Sigmoid colon (tissue), 7 donors: Measurements from ENCODE around the gene SLC16A5. TPM values are rescaled to one million over a fixed set of nuclear protein-coding genes. Genes with fewer than 3 reads are reported as not detected.
"Not testable (repeated sequence)": the region's sequence is repeated elsewhere in the genome, so short reads cannot be mapped to it uniquely, and the experiment has no call there.

Experiments
- DNase-seq: peaks from one replicate; pipeline ENCODE4 v3.0.0-alpha.2; 2019
- H3K27ac ChIP-seq, 4 donors: fragments of 200-600 bp; sonication (generic); one replicate each; pipeline ENCODE4 v1.5.1; 2016 to 2019; ENCODE audit warnings: mild to moderate bottlenecking in 1 of 4
- H3K27me3 ChIP-seq, 3 donors: fragments of 200-600 bp; sonication (generic); one replicate each; pipeline ENCODE4 v1.5.1; 2019; ENCODE audit warnings: mild to moderate bottlenecking in 1 of 3
- H3K36me3 ChIP-seq, 4 donors: fragments of 200-600 bp; sonication (generic); one replicate each; pipeline ENCODE4 v1.5.1; 2016 to 2019
- H3K4me1 ChIP-seq, 4 donors: fragments of 200-600 bp; sonication (generic); one replicate each; pipeline ENCODE4 v1.5.1; 2017 to 2019
- H3K4me3 ChIP-seq, 4 donors: fragments of 200-600 bp; sonication (generic); one replicate each; pipeline ENCODE4 v1.5.1; 2017 to 2019; ENCODE audit warnings: mild to moderate bottlenecking in 2 of 4, moderate library complexity in 1 of 4
- H3K9me3 ChIP-seq, 4 donors: fragments of 200-600 bp in 3 of 4; sonication (generic) in 3 of 4; one replicate each; pipeline versions ENCODE4 v1.5.1 to v1.6.1; 2013 to 2019
- CTCF ChIP-seq, 4 experiments: fragments of 450-650 bp in 3 of 4; fragments of 200-600 bp in 1 of 4; IDR thresholded peaks; one replicate each; pipeline ENCODE4 v1.5.1; 2016 to 2019; ENCODE audit warnings: antibody characterized with exemption in 4 of 4, mild to moderate bottlenecking in 3 of 4, moderate library complexity in 2 of 4
- EP300 ChIP-seq, 4 donors: sonication (generic); formaldehyde crosslinking; IDR thresholded peaks; one replicate each; pipeline ENCODE4 v1.6.1; 2017; ENCODE audit warnings: antibody characterized with exemption in 4 of 4
- POLR2A ChIP-seq, 2 donors: fragments of 450-650 bp; IDR thresholded peaks; one replicate each; pipeline ENCODE4 v1.6.1; 2016; ENCODE audit warnings: antibody characterized with exemption in 2 of 2, mild to moderate bottlenecking in 2 of 2, moderate library complexity in 2 of 2
- POLR2AphosphoS5 ChIP-seq, 4 donors: sonication (generic); formaldehyde crosslinking; IDR thresholded peaks; one replicate each; pipeline ENCODE4 v1.6.1; 2017; ENCODE audit warnings: antibody characterized with exemption in 4 of 4
- WGBS, 2 donors: extraction: QIAGEN DNeasy Blood & Tissue Kit; methylation state at CpG; one replicate each; pipeline ENCODE4 v1.1.7; 2013; 5-methylcytosine and 5-hydroxymethylcytosine counted together
- intact Hi-C: fragments of 100-400 bp; cut with DNase I; formaldehyde crosslinking; loops from one replicate; pipeline ENCODE4 v1.15.1; 2023
- polyA plus RNA-seq, 3 donors: library from polyadenylated mRNA; stranded (reverse); fragments of 200-250 nt; gene quantifications; one replicate each; pipeline ENCODE4 v1.2.3, GENCODE V29; 2013
- total RNA-seq, 4 donors: library from RNA; depleted of rRNA; stranded (reverse); fragments of >200 nt; gene quantifications; one replicate each; pipeline ENCODE4 v1.1.0, GENCODE V29; 2016
- donor health status: healthy with polysubstance abuse.
- donor health status: Bipolar disorder and iron deficiency.
- donor health status: healthy.

The SLC16A5 gene
- total and polyA plus RNA-seq, 7 donors: 2.6 to 31.1 (median 8.1) TPM

GRCh38 chr17:75044716-75045115 lies 43.0 kb upstream of the SLC16A5 start:
- Histone ChIP-seq H3K36me3 (peaks cover 11 to 29% (median 26%) of the 10 kb centered on the region in 4 donors), H3K9me3 (no peaks in the 10 kb centered on the region), H3K4me1 (peaks cover 0 to 35% (median 28%) of the 10 kb centered on the region in 4 donors), H3K27ac (no peak overlapping the region), H3K27me3 (no peaks in the 10 kb centered on the region), H3K4me3 (no peak overlapping the region)
- intact Hi-C loops: loop anchor here (5.0 kb wide), 2 partner anchors 57 to 138 kb away; partner anchors contain the start of genes CDR2L and SUMO2
- WGBS, 2 donors: 84 to 92% methylated on average over 7 of the region's 7 CpGs
- DNase-seq: peak; percentile 6
- no peak for TF ChIP-seq CTCF (IDR thresholded peaks at IDR 0.05)
- no peak for TF ChIP-seq POLR2A (IDR thresholded peaks at IDR 0.05)
- TF ChIP-seq EP300 (IDR thresholded peaks at IDR 0.05): no peak
- no peak for TF ChIP-seq POLR2AphosphoS5 (IDR thresholded peaks at IDR 0.05)

GRCh38 chr17:75045946-75046406 lies 41.8 kb upstream of the SLC16A5 start:
- H3K9me3 ChIP-seq, DNase-seq, H3K27me3 ChIP-seq: not testable (repeated sequence)
- Histone ChIP-seq H3K27ac (peak overlapping the region; percentile 96 to 100 (median 98)), H3K4me3 (peak overlapping the region; percentile 78 to 99 (median 92)), H3K4me1 (peaks cover 0 to 35% (median 28%) of the 10 kb centered on the region in 4 donors), H3K36me3 (peaks cover 11 to 29% (median 13%) of the 10 kb centered on the region in 4 donors)
- WGBS, 2 donors: 20 to 25% methylated on average over 25 of the region's 25 CpGs
- intact Hi-C loops: loop anchor here (5.0 kb wide), 2 partner anchors 59 to 136 kb away; partner anchors contain the start of genes CDR2L and SUMO2

GRCh38 chr17:75046407-75047289 lies 41.1 kb upstream of the SLC16A5 start, which contains the start of the genes ATP5PD and KCTD2:
TSS of gene ATP5PD (minus strand) at chr17:75046969. CDS start at chr17:75042650, 4,319 bp downstream.
TSS of gene KCTD2 (plus strand) at chr17:75047225. CDS start at chr17:75047251, 26 bp downstream.
- H3K27me3 ChIP-seq: no peaks in the 10 kb centered on the region
- intact Hi-C loops: loop anchor here (5.0 kb wide), 2 partner anchors 59 to 136 kb away; partner anchors contain the start of genes CDR2L and SUMO2
- H3K4me1 ChIP-seq: peaks cover 0 to 35% (median 28%) of the 10 kb centered on the region in 4 donors
- peak; percentile 99 for DNase-seq
- H3K36me3 ChIP-seq: peaks cover 6 to 25% (median 8%) of the 10 kb centered on the region in 4 donors
- TF ChIP-seq POLR2A (IDR thresholded peaks at IDR 0.05) (peak; percentile 97 to 98), POLR2AphosphoS5 (IDR thresholded peaks at IDR 0.05) (peak; percentile 98 to 100 (median 99)), EP300 (IDR thresholded peaks at IDR 0.05) (no peak), CTCF (IDR thresholded peaks at IDR 0.05) (no peak)
- peak within 1 kb of the TSS; percentile 96 to 100 (median 98) for H3K27ac ChIP-seq
- peak within 1 kb of the TSS; percentile 78 to 99 (median 92) for H3K4me3 ChIP-seq
- H3K9me3 ChIP-seq: no peaks in the 10 kb centered on the region
- WGBS, 2 donors: 0% methylated on average over 72 of the region's 72 CpGs

- WGBS, 2 donors: 1% methylated on average over 38 of the region's 38 CpGs
These were observed 40.2 kb upstream of the SLC16A5 start for GRCh38 chr17:75047398-75048098.

More at GRCh38 chr17:75047398-75048098, 40.2 kb upstream of the SLC16A5 start:
- Histone ChIP-seq H3K36me3 (peaks cover 0 to 24% (median 0%) of the 10 kb centered on the region in 4 donors), H3K27me3 (no peaks in the 10 kb centered on the region), H3K27ac (peak overlapping the region; percentile 96 to 100 (median 98)), H3K4me3 (peak overlapping the region; percentile 78 to 99 (median 92)), H3K4me1 (peaks cover 0 to 35% (median 28%) of the 10 kb centered on the region in 4 donors), H3K9me3 (no peaks in the 10 kb centered on the region)
- DNase-seq: peak; percentile 80
- no peak for TF ChIP-seq CTCF (IDR thresholded peaks at IDR 0.05)
- no peak for TF ChIP-seq POLR2AphosphoS5 (IDR thresholded peaks at IDR 0.05)
- TF ChIP-seq POLR2A (IDR thresholded peaks at IDR 0.05): no peak
- TF ChIP-seq EP300 (IDR thresholded peaks at IDR 0.05): no peak
- intact Hi-C loops: loop anchor here (5.0 kb wide), 2 partner anchors 60 to 135 kb away; partner anchors contain the start of genes CDR2L and SUMO2
